Suppressor macrophage (primary cell): ENCODE measurements around the gene SIX5.

Experiments
- DNase-seq, 4 experiments: peaks; one replicate each; pipeline ENCODE4 v3.0.0-alpha.2; 2020 to 2022

The SIX5 gene

DNA sequence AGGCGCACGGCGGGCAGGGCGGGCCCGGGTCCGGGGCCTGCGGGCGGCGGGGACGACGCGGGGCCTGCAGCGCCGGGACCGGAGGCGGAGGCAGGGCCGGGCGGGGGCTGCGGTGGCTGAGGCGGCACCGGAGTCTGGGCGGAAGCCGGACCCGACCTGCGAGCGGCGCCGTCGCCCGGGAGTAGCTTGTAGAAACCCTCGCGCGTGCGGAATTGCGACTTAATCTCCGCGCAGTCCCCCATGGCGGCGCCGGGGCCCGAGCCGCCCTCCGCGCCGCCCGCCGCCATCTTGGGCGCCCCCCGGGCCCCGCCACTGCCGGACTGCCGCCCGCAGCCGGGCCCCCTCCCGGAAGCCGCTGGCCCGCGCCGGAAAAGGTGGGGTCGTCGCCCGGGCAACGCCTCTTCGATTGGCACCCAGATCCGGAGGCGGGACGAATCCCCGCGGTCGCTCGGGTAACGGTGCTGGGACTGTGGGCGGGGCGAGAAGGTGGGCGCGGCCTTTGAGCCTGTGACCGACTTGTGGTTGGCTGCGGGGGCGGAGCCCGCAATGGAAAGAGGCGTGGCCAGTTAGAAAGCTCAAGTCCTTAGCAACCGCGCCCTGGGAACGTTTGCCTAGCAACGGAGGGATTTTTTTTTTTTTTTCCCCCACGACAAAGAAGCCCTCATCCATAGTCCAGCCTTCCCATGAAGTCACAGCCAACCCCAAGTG lies 23.6 kb upstream of the SIX5 start, which contains the start of gene DMWD:
DMWD (minus strand) TSS at position 376 of the 708 bp plus-strand sequence; CDS start at position 287, 89 bp downstream.
- peak; percentile 98 to 99 (median 98) for DNase-seq

DNA sequence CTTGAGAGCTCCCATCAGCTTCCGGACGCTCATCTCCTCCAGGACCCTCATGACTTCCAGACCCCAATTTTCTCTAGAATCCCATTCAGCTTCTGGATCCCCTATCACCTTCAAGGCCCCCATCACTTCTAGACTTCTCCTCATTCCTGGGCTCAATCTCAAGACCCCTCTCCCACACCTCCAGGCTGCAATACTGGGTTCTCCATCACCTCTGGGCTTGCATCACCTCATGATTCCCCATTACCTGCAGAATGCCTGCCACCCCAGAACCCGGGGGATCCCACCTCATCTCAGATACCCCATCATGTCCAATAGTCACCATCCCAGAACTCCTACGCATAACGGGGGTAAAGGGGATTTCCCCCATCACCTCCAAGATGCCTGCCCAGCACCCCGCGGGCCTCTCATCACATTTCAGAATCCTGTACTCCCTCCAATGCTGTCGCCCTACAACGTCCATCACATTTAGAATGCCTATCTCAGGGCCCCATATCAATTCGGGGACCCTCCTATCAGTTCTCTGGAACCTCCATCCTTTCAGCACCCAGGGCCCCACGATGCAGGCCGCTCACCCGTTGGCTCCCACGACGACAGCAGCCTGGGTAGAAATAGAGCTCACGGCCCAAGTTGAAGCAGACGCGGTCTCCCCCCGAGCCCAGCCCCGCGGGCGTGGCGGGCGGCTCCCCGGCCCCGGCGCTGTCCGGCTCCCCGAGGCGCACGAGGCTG lies 22.9 kb upstream of the SIX5 start:
- DNase-seq = no peak

- DNase-seq = peak; percentile 76 to 91 (median 88)
These were observed 21.9 kb upstream of the SIX5 start for GRCh38 chr19:45790942-45791341.

- DNase-seq = no peak
These were observed 20.2 kb upstream of the SIX5 start for GRCh38 chr19:45789035-45789786.

- no peak for DNase-seq
These were observed 17.5 kb upstream of the SIX5 start for GRCh38 chr19:45786533-45786894.

GRCh38 chr19:45785781-45786532 lies 16.9 kb upstream of the SIX5 start:
- DNase-seq = no peak

GRCh38 chr19:45785097-45785496 lies 16.0 kb upstream of the SIX5 start:
- DNase-seq = no peak

- no peak for DNase-seq
These were observed 15.0 kb upstream of the SIX5 start for GRCh38 chr19:45784096-45784495.

DNA sequence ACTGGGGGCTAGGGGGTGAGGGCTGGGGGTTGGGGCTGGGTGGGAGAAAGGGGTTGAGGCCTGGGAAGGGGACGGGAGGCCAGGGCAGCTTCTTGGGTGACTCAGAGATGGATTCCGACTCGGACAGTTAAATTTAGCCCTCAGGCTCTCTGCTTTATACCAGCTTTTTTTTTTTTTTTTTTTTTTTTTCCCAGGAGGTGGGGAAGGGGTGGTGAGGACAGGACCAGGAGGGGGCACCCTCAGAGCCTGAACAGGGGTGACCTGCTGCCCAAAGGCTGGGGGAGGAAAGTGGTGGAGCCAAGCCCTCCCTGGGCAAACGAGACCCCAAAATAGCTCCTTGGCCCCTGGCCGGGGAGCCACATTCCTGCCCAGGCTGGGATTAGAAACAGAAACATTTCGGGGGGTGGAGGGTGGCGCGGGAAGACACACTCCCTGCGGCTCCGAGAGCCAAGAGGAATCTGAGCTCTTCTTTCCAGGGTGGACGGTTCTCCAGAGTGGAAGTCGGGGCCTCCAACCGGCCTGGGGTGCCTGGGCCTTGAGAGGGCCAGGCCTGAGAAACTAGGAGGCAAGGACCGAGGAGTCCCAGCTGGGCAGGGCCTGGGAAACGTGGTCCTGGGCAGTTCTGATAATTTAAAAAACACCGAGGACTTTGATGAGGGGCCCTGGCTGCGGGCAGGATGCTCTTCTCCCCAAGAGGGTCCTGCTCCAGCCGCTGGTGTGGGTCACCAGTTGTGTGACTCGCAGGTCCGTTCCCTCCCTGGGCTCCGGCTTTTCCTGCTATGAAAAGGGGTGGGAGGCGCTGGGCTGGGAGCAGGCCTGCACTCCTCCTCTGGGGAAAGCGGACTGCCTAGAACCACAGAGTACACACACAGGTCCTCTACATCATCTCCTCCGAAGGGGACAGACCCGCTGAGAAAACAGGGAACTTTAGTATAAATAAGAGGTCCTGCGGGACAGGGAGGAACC lies 14.1 kb upstream of the SIX5 start:
- DNase-seq = no peak

DNA sequence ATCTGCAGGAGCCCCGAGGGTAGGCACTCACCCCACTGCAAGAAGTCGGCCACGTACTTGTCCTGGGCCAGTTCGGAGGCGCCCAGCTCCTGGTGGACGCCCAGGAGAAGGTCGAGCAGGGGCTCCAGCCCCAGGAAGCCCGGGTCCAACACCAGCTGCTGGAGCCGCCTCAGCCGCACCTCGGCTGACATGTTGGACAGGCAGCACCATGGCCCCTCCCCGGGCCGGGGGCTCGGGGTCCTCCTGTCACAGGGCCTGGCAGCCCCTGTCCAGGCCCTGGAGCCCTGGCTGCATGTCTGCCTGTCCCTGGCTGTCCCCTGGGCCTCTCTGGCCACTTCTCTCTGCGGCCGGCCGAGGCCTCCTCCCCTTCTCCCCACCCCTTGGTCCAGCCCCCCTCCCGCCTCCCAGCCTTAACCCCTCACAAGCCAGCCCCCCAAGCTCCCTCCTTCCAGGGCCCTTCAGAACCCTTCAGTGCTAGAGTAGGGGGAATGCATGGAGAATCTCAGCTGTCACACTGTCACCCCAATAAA lies 13.2 kb upstream of the SIX5 start, which contains the start of gene DMPK:
DMPK (minus strand) TSS at position 329 of the 530 bp plus-strand sequence; CDS start at position 191, 138 bp downstream.
- DNase-seq = no peak

- peak; percentile 23 to 36 (median 34) for DNase-seq
These were observed 12.4 kb upstream of the SIX5 start for GRCh38 chr19:45781214-45782161.

- peak; percentile 45 to 53 (median 49) for DNase-seq
These were observed 11.6 kb upstream of the SIX5 start for GRCh38 chr19:45780448-45781213.

- no peak for DNase-seq
These were observed 11.0 kb upstream of the SIX5 start for GRCh38 chr19:45780146-45780447.

DNA sequence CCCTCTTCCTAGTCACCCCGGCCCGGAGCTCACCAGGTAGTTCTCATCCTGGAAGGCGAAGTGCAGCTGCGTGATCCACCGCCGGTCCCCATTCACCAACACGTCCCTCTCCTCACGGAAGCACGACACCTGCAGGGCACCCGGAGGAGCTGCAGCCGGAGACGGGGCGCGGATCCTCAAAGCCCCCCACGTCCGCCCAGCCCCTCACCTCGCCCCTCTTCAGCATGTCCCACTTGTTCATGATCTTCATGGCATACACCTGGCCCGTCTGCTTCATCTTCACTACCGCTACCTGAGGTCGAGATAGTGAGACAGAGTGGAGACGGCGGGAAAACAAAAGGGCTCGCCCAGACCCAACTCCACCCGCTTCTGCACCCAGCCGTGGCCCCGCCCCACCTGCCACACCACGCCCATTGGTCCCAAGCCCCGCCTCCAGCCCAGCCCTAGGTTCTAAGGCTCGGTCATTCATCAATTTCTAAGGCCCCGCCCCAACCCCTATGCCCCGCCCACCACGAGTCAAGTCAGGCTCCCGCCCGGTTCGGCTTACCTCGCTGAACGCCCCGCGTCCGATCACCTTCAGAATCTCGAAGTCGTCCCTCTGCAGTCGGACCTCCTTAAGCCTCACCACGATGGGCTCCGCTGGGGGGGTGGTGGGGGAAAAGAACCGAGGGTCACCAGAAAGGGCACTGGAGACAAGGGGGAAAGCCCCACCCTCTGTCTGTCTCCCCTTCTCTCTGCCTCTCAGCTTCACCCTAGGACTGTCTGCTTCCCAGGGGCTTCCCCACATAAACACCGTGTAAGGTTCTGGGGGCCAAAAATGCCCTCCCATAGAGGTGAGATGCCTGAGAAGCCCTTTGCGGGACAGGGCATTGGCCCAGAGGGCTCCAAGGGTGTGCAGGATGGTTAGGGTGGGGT lies 10.4 kb upstream of the SIX5 start:
- DNase-seq = peak; percentile 52 to 73 (median 57)

GRCh38 chr19:45778010-45778661 lies 9.1 kb upstream of the SIX5 start:
- DNase-seq = no peak

- no peak for DNase-seq
These were observed 8.4 kb upstream of the SIX5 start for GRCh38 chr19:45777395-45777961.

- DNase-seq = no peak
These were observed 5.7 kb upstream of the SIX5 start for GRCh38 chr19:45774765-45775164.
